ENCODE results near the gene CENPS. TPM values are rescaled to one million over a fixed set of nuclear protein-coding genes. Genes with fewer than 3 reads are reported as not detected.

Gene CENPS
- total and polyA plus RNA-seq, 2 donors (not counting 1 experiment from before 2014, with no cell fraction given): 3.1 to 10.9 TPM

GRCh38 chr1:10449751-10450150, 19.5 kb downstream of the CENPS start, which contains the start of gene CORT:
Gene CORT, plus strand, starts transcription at chr1:10450031. Its CDS starts 193 bp downstream, at chr1:10450224.
- Mint-ChIP-seq H3K4me1 (no peaks in the 10 kb centered on the region), H3K27me3 (no peaks in the 10 kb centered on the region), H3K4me3 (no peak within 1 kb of the TSS), H3K27ac (no peak within 1 kb of the TSS), H3K9me3 (ENCODE audit: insufficient read depth) (no peaks in the 10 kb centered on the region)
- Histone ChIP-seq H3K4me2 (replicated peaks; ENCODE audit: low read depth, low read length, poor library complexity, severe bottlenecking) (no peak within 1 kb of the TSS), H2AFZ (ENCODE audit: insufficient read depth, low read depth, low read length, poor library complexity, severe bottlenecking) (no peak within 1 kb of the TSS), H3K9me3 (ENCODE audit: control extremely low read depth in 1 of 3, control insufficient read depth in 2 of 3, insufficient read depth in 1 of 3, low read length in 2 of 3) (peaks cover 0 to 7% (median 0%) of the 10 kb centered on the region in 3 donors), H3K27ac (ENCODE audit: low read length in 2 of 2) (no peak within 1 kb of the TSS), H4K20me1 (ENCODE audit: control insufficient read depth, insufficient read depth, low read length, poor library complexity, severe bottlenecking) (no peaks in the 10 kb centered on the region), H3K4me1 (ENCODE audit: control insufficient read depth in 2 of 2, insufficient read depth in 2 of 2, low read length in 2 of 2) (no peaks in the 10 kb centered on the region), H3K4me3 (ENCODE audit: control extremely low read depth in 1 of 5, extremely low read depth in 1 of 5, insufficient read depth in 1 of 5, low read depth in 2 of 5, low read length in 4 of 5) (no peak within 1 kb of the TSS), H3K9ac (ENCODE audit: low read length) (no peak within 1 kb of the TSS), H3K36me3 (replicated peaks in 1 of 2; ENCODE audit: control extremely low read depth in 1 of 2, control insufficient read depth in 1 of 2, extremely low read depth in 1 of 2, insufficient read depth in 2 of 2, low read length in 1 of 2) (peaks cover 0 to under 1% of the 10 kb centered on the region in 2 experiments), H3K79me2 (ENCODE audit: control insufficient read depth, insufficient read depth, low read length) (no peaks in the 10 kb centered on the region), H3K27me3 (replicated peaks in 1 of 4; ENCODE audit: control extremely low read depth in 1 of 4, control insufficient read depth in 3 of 4, insufficient read depth in 4 of 4, low read length in 3 of 4) (no peaks in the 10 kb centered on the region)
- POLR2A ChIA-PET: no interaction called here
- CTCF ChIA-PET: no interaction called here
- TF ChIP-seq CTCF (IDR thresholded peaks at IDR 0.05): no peak
- no peak for TF ChIP-seq EZH2 (IDR thresholded peaks at IDR 0.05; ENCODE audit: borderline replicate concordance, insufficient read depth, low read depth, low read length, poor library complexity, severe bottlenecking)
- 91% methylated on average over 8 of the region's 10 CpGs for WGBS (ENCODE audit: insufficient coverage)
- DNase-seq (no peak), ATAC-seq (ENCODE audit: low read depth) (no peak)
- intact Hi-C loops (cut with micrococcal nuclease): no loop called here

GRCh38 chr1:10450156-10450814, 20.1 kb downstream of the CENPS start:
- H3K4me3 Mint-ChIP-seq: no peak overlapping the region
- H3K4me3 ChIP-seq (ENCODE audit: control extremely low read depth in 1 of 5, extremely low read depth in 1 of 5, insufficient read depth in 1 of 5, low read depth in 2 of 5, low read length in 4 of 5): no peak overlapping the region
- H2AFZ ChIP-seq (ENCODE audit: insufficient read depth, low read depth, low read length, poor library complexity, severe bottlenecking): no peak overlapping the region
- no peaks in the 10 kb centered on the region for H3K36me3 ChIP-seq (replicated peaks in 1 of 2; ENCODE audit: control extremely low read depth in 1 of 2, control insufficient read depth in 1 of 2, extremely low read depth in 1 of 2, insufficient read depth in 2 of 2, low read length in 1 of 2)
- TF ChIP-seq CTCF (IDR thresholded peaks at IDR 0.05) (no peak), EZH2 (IDR thresholded peaks at IDR 0.05; ENCODE audit: borderline replicate concordance, insufficient read depth, low read depth, low read length, poor library complexity, severe bottlenecking) (no peak)
- H3K27me3 ChIP-seq (replicated peaks in 1 of 4; ENCODE audit: control extremely low read depth in 1 of 4, control insufficient read depth in 3 of 4, insufficient read depth in 4 of 4, low read length in 3 of 4): no peaks in the 10 kb centered on the region
- H3K4me2 ChIP-seq (replicated peaks; ENCODE audit: low read depth, low read length, poor library complexity, severe bottlenecking): no peak overlapping the region
- peaks cover 0 to 8% (median 0%) of the 10 kb centered on the region in 3 donors for H3K9me3 ChIP-seq (ENCODE audit: control extremely low read depth in 1 of 3, control insufficient read depth in 2 of 3, insufficient read depth in 1 of 3, low read length in 2 of 3)
- H3K27ac ChIP-seq (ENCODE audit: low read length in 2 of 2): no peak overlapping the region
- H3K27ac Mint-ChIP-seq: no peak overlapping the region
- intact Hi-C loops (cut with micrococcal nuclease): no loop called here
- H4K20me1 ChIP-seq (ENCODE audit: control insufficient read depth, insufficient read depth, low read length, poor library complexity, severe bottlenecking): no peaks in the 10 kb centered on the region
- H3K4me1 ChIP-seq (ENCODE audit: control insufficient read depth in 2 of 2, insufficient read depth in 2 of 2, low read length in 2 of 2): no peaks in the 10 kb centered on the region
- DNase-seq: no peak
- no peaks in the 10 kb centered on the region for H3K79me2 ChIP-seq (ENCODE audit: control insufficient read depth, insufficient read depth, low read length)
- no peaks in the 10 kb centered on the region for H3K27me3 Mint-ChIP-seq
- WGBS (ENCODE audit: insufficient coverage): 93% methylated on average over 16 of the region's 21 CpGs
- no peaks in the 10 kb centered on the region for H3K9me3 Mint-ChIP-seq (ENCODE audit: insufficient read depth)
- H3K4me1 Mint-ChIP-seq: no peaks in the 10 kb centered on the region
- no peak overlapping the region for H3K9ac ChIP-seq (ENCODE audit: low read length)
- no peak for ATAC-seq (ENCODE audit: low read depth)
- CTCF ChIA-PET: interaction anchor here (0.7 kb wide), 1 partner anchor 814 kb away, joined by 3 read pairs; no protein-coding TSS in a partner anchor
- POLR2A ChIA-PET: no interaction called here

All from B cell (primary cell).